ENCODE data around the gene DPP6.

DPP6 gene

GRCh38 chr7:154575497-154575896 is 523.3 kb downstream of the DPP6 start:
- Histone ChIP-seq H3K27ac (ENCODE audit: insufficient read depth in 1 of 2, low read depth in 1 of 2, low read length in 2 of 2, poor library complexity in 1 of 2, severe bottlenecking in 2 of 2) (no peak overlapping the region), H3K27me3 (replicated peaks in 2 of 5; ENCODE audit: control insufficient read depth in 4 of 5, insufficient read depth in 5 of 5, low read length in 4 of 5) (no peaks in the 10 kb centered on the region), H3K4me1 (ENCODE audit: control extremely low read depth in 1 of 4, control insufficient read depth in 4 of 4, insufficient read depth in 4 of 4, low read length in 3 of 4) (no peaks in the 10 kb centered on the region), H3K36me3 (ENCODE audit: control insufficient read depth in 4 of 4, insufficient read depth in 4 of 4, low read length in 3 of 4) (no peaks in the 10 kb centered on the region), H3K4me3 (ENCODE audit: control insufficient read depth in 1 of 7, extremely low read depth in 1 of 7, insufficient read depth in 4 of 7, low read depth in 2 of 7, low read length in 6 of 7) (no peak overlapping the region), H3K9me3 (ENCODE audit: control extremely low read depth in 1 of 5, control insufficient read depth in 4 of 5, insufficient read depth in 2 of 5, low read depth in 1 of 5, low read length in 4 of 5) (peaks cover 0 to 10% (median 0%) of the 10 kb centered on the region in 5 experiments)
- CTCF ChIA-PET = no interaction called here
- no peak for DNase-seq
- WGBS (ENCODE audit: insufficient coverage) = 100% methylated on average over 1 of the region's 3 CpGs
- POLR2A ChIA-PET = no interaction called here

GRCh38 chr7:154576604-154577003 is 524.4 kb downstream of the DPP6 start:
- H3K4me1 ChIP-seq (ENCODE audit: control extremely low read depth in 1 of 4, control insufficient read depth in 4 of 4, insufficient read depth in 4 of 4, low read length in 3 of 4) = no peaks in the 10 kb centered on the region
- ChIA-PET CTCF (no interaction called here), POLR2A (no interaction called here)
- WGBS (ENCODE audit: insufficient coverage) = 92% methylated on average over 1 of the region's 7 CpGs
- no peak overlapping the region for H3K27ac ChIP-seq (ENCODE audit: insufficient read depth in 1 of 2, low read depth in 1 of 2, low read length in 2 of 2, poor library complexity in 1 of 2, severe bottlenecking in 2 of 2)
- H3K9me3 ChIP-seq (ENCODE audit: control extremely low read depth in 1 of 5, control insufficient read depth in 4 of 5, insufficient read depth in 2 of 5, low read depth in 1 of 5, low read length in 4 of 5) = peaks cover 0 to 10% (median 0%) of the 10 kb centered on the region in 5 experiments
- no peaks in the 10 kb centered on the region for H3K27me3 ChIP-seq (replicated peaks in 2 of 5; ENCODE audit: control insufficient read depth in 4 of 5, insufficient read depth in 5 of 5, low read length in 4 of 5)
- H3K36me3 ChIP-seq (ENCODE audit: control insufficient read depth in 4 of 4, insufficient read depth in 4 of 4, low read length in 3 of 4) = no peaks in the 10 kb centered on the region
- H3K4me3 ChIP-seq (ENCODE audit: control insufficient read depth in 1 of 7, extremely low read depth in 1 of 7, insufficient read depth in 4 of 7, low read depth in 2 of 7, low read length in 6 of 7) = no peak overlapping the region
- DNase-seq = no peak

GRCh38 chr7:154577141-154577873 is 525.1 kb downstream of the DPP6 start:
- Histone ChIP-seq H3K4me3 (ENCODE audit: control insufficient read depth in 1 of 7, extremely low read depth in 1 of 7, insufficient read depth in 4 of 7, low read depth in 2 of 7, low read length in 6 of 7) (no peak overlapping the region), H3K27ac (ENCODE audit: insufficient read depth in 1 of 2, low read depth in 1 of 2, low read length in 2 of 2, poor library complexity in 1 of 2, severe bottlenecking in 2 of 2) (no peak overlapping the region), H3K36me3 (ENCODE audit: control insufficient read depth in 4 of 4, insufficient read depth in 4 of 4, low read length in 3 of 4) (no peaks in the 10 kb centered on the region), H3K4me1 (ENCODE audit: control extremely low read depth in 1 of 4, control insufficient read depth in 4 of 4, insufficient read depth in 4 of 4, low read length in 3 of 4) (no peaks in the 10 kb centered on the region), H3K27me3 (replicated peaks in 2 of 5; ENCODE audit: control insufficient read depth in 4 of 5, insufficient read depth in 5 of 5, low read length in 4 of 5) (no peaks in the 10 kb centered on the region), H3K9me3 (ENCODE audit: control extremely low read depth in 1 of 5, control insufficient read depth in 4 of 5, insufficient read depth in 2 of 5, low read depth in 1 of 5, low read length in 4 of 5) (peaks cover 0 to 10% (median 0%) of the 10 kb centered on the region in 5 experiments)
- ChIA-PET CTCF (no interaction called here), POLR2A (no interaction called here)
- 85% methylated on average over 7 of the region's 10 CpGs for WGBS (ENCODE audit: insufficient coverage)
- DNase-seq = no peak

- ChIA-PET CTCF (no interaction called here), POLR2A (no interaction called here)
- 97% methylated on average over 6 of the region's 6 CpGs for WGBS (ENCODE audit: insufficient coverage)
- Histone ChIP-seq H3K36me3 (ENCODE audit: control insufficient read depth in 4 of 4, insufficient read depth in 4 of 4, low read length in 3 of 4) (no peaks in the 10 kb centered on the region), H3K4me3 (ENCODE audit: control insufficient read depth in 1 of 7, extremely low read depth in 1 of 7, insufficient read depth in 4 of 7, low read depth in 2 of 7, low read length in 6 of 7) (no peak overlapping the region), H3K27me3 (replicated peaks in 2 of 5; ENCODE audit: control insufficient read depth in 4 of 5, insufficient read depth in 5 of 5, low read length in 4 of 5) (no peaks in the 10 kb centered on the region), H3K27ac (ENCODE audit: insufficient read depth in 1 of 2, low read depth in 1 of 2, low read length in 2 of 2, poor library complexity in 1 of 2, severe bottlenecking in 2 of 2) (no peak overlapping the region), H3K4me1 (ENCODE audit: control extremely low read depth in 1 of 4, control insufficient read depth in 4 of 4, insufficient read depth in 4 of 4, low read length in 3 of 4) (no peaks in the 10 kb centered on the region), H3K9me3 (ENCODE audit: control extremely low read depth in 1 of 5, control insufficient read depth in 4 of 5, insufficient read depth in 2 of 5, low read depth in 1 of 5, low read length in 4 of 5) (peaks cover 0 to 10% (median 0%) of the 10 kb centered on the region in 5 experiments)
- no peak for DNase-seq
These were observed 526.1 kb downstream of the DPP6 start for GRCh38 chr7:154578336-154578735.

- ChIA-PET CTCF (no interaction called here), POLR2A (no interaction called here)
- Histone ChIP-seq H3K9me3 (ENCODE audit: control extremely low read depth in 1 of 5, control insufficient read depth in 4 of 5, insufficient read depth in 2 of 5, low read depth in 1 of 5, low read length in 4 of 5) (peaks cover 0 to 9% (median 0%) of the 10 kb centered on the region in 5 experiments), H3K36me3 (ENCODE audit: control insufficient read depth in 4 of 4, insufficient read depth in 4 of 4, low read length in 3 of 4) (no peaks in the 10 kb centered on the region), H3K4me3 (ENCODE audit: control insufficient read depth in 1 of 7, extremely low read depth in 1 of 7, insufficient read depth in 4 of 7, low read depth in 2 of 7, low read length in 6 of 7) (no peak overlapping the region), H3K27me3 (replicated peaks in 2 of 5; ENCODE audit: control insufficient read depth in 4 of 5, insufficient read depth in 5 of 5, low read length in 4 of 5) (no peaks in the 10 kb centered on the region), H3K27ac (ENCODE audit: insufficient read depth in 1 of 2, low read depth in 1 of 2, low read length in 2 of 2, poor library complexity in 1 of 2, severe bottlenecking in 2 of 2) (no peak overlapping the region), H3K4me1 (ENCODE audit: control extremely low read depth in 1 of 4, control insufficient read depth in 4 of 4, insufficient read depth in 4 of 4, low read length in 3 of 4) (no peaks in the 10 kb centered on the region)
- WGBS (ENCODE audit: insufficient coverage) = 84% methylated on average over 3 of the region's 9 CpGs
- DNase-seq = no peak
These were observed 527.5 kb downstream of the DPP6 start for GRCh38 chr7:154579711-154580110.

GRCh38 chr7:154581251-154581890 is 529.2 kb downstream of the DPP6 start:
- Histone ChIP-seq H3K9me3 (ENCODE audit: control extremely low read depth in 1 of 5, control insufficient read depth in 4 of 5, insufficient read depth in 2 of 5, low read depth in 1 of 5, low read length in 4 of 5) (no peaks in the 10 kb centered on the region), H3K27me3 (replicated peaks in 2 of 5; ENCODE audit: control insufficient read depth in 4 of 5, insufficient read depth in 5 of 5, low read length in 4 of 5) (no peaks in the 10 kb centered on the region), H3K27ac (ENCODE audit: insufficient read depth in 1 of 2, low read depth in 1 of 2, low read length in 2 of 2, poor library complexity in 1 of 2, severe bottlenecking in 2 of 2) (no peak overlapping the region), H3K36me3 (ENCODE audit: control insufficient read depth in 4 of 4, insufficient read depth in 4 of 4, low read length in 3 of 4) (no peaks in the 10 kb centered on the region), H3K4me3 (ENCODE audit: control insufficient read depth in 1 of 7, extremely low read depth in 1 of 7, insufficient read depth in 4 of 7, low read depth in 2 of 7, low read length in 6 of 7) (no peak overlapping the region), H3K4me1 (ENCODE audit: control extremely low read depth in 1 of 4, control insufficient read depth in 4 of 4, insufficient read depth in 4 of 4, low read length in 3 of 4) (no peaks in the 10 kb centered on the region)
- DNase-seq = no peak
- ChIA-PET POLR2A (no interaction called here), CTCF (no interaction called here)
- WGBS (ENCODE audit: insufficient coverage) = 98% methylated on average over 8 of the region's 10 CpGs

- 95% methylated on average over 15 of the region's 15 CpGs for WGBS (ENCODE audit: insufficient coverage)
- no peak for DNase-seq
- no peak overlapping the region for H3K27ac ChIP-seq (ENCODE audit: insufficient read depth in 1 of 2, low read depth in 1 of 2, low read length in 2 of 2, poor library complexity in 1 of 2, severe bottlenecking in 2 of 2)
- no peak overlapping the region for H3K4me3 ChIP-seq (ENCODE audit: control insufficient read depth in 1 of 7, extremely low read depth in 1 of 7, insufficient read depth in 4 of 7, low read depth in 2 of 7, low read length in 6 of 7)
- POLR2A ChIA-PET = no interaction called here
- no peaks in the 10 kb centered on the region for H3K9me3 ChIP-seq (ENCODE audit: control extremely low read depth in 1 of 5, control insufficient read depth in 4 of 5, insufficient read depth in 2 of 5, low read depth in 1 of 5, low read length in 4 of 5)
- no peaks in the 10 kb centered on the region for H3K4me1 ChIP-seq (ENCODE audit: control extremely low read depth in 1 of 4, control insufficient read depth in 4 of 4, insufficient read depth in 4 of 4, low read length in 3 of 4)
- no peaks in the 10 kb centered on the region for H3K27me3 ChIP-seq (replicated peaks in 2 of 5; ENCODE audit: control insufficient read depth in 4 of 5, insufficient read depth in 5 of 5, low read length in 4 of 5)
- H3K36me3 ChIP-seq (ENCODE audit: control insufficient read depth in 4 of 4, insufficient read depth in 4 of 4, low read length in 3 of 4) = no peaks in the 10 kb centered on the region
- CTCF ChIA-PET = no interaction called here
These were observed 531.3 kb downstream of the DPP6 start for GRCh38 chr7:154583454-154583853.
